Neuronal stem cell (in vitro differentiated cells): ENCODE results near the gene CST1.
"Not testable (repeated sequence)": the region's sequence is repeated elsewhere in the genome, so short reads cannot be mapped to it uniquely, and the experiment has no call there.

Experiments
- DNase-seq: peaks from one replicate; pipeline ENCODE4 v3.0.0-alpha.2; 2013; ENCODE audit warnings: low spot score
- H2AFZ ChIP-seq: one replicate; pipeline ENCODE4 v1.6.1; 2013; ENCODE audit warnings: mild to moderate bottlenecking, low read length, inconsistent platforms
- H2AK5ac ChIP-seq: 2 replicates; pipeline ENCODE4 v1.6.1; 2013; ENCODE audit warnings: low read depth, mild to moderate bottlenecking, inconsistent platforms, low read length, moderate library complexity, mixed read lengths
- H2BK120ac ChIP-seq: 2 replicates; pipeline ENCODE4 v1.6.1; 2013; ENCODE audit warnings: low read depth, mild to moderate bottlenecking, inconsistent platforms, low read length, moderate library complexity, mixed read lengths
- H2BK12ac ChIP-seq: one replicate; pipeline ENCODE4 v1.6.1; 2013; ENCODE audit warnings: low read length, inconsistent platforms
- H2BK15ac ChIP-seq: 2 replicates; pipeline ENCODE4 v1.6.1; 2013; ENCODE audit warnings: mild to moderate bottlenecking, low read length, inconsistent platforms, mixed read lengths
- H2BK5ac ChIP-seq: one replicate; pipeline ENCODE4 v1.6.1; 2013; ENCODE audit warnings: inconsistent platforms, mild to moderate bottlenecking, low read length, moderate library complexity
- H3K14ac ChIP-seq: one replicate; pipeline ENCODE4 v1.6.1; 2013; ENCODE audit warnings: low read length, inconsistent platforms
- H3K18ac ChIP-seq: 2 replicates; pipeline ENCODE4 v1.6.1; 2013; ENCODE audit warnings: low read length, inconsistent platforms
- H3K23ac ChIP-seq: 2 replicates; pipeline ENCODE4 v1.6.1; 2013; ENCODE audit warnings: low read depth, mild to moderate bottlenecking, mixed read lengths, low read length, inconsistent platforms; ENCODE audit not compliant: poor library complexity
- H3K27ac ChIP-seq: replicated peaks from 3 replicates; pipeline ENCODE4 v1.5.1; 2013; ENCODE audit warnings: low read length, inconsistent platforms
- H3K27me3 ChIP-seq, 3 experiments: 2 replicates each; pipeline ENCODE4 v1.6.1; 2013; ENCODE audit warnings: low read length in 3 of 3, mild to moderate bottlenecking in 2 of 3, inconsistent platforms in 1 of 3, low read depth in 1 of 3, mixed read lengths in 1 of 3, moderate library complexity in 1 of 3; ENCODE audit not compliant: control insufficient read depth in 3 of 3, insufficient read depth in 3 of 3
- H3K36me3 ChIP-seq, 2 donors: replicated peaks in 1 of 2; 2 replicates each; pipeline ENCODE4 v1.6.1; 2013; ENCODE audit warnings: low read length in 2 of 2; ENCODE audit not compliant: control insufficient read depth in 2 of 2, insufficient read depth in 2 of 2
- H3K4ac ChIP-seq: 2 replicates; pipeline ENCODE4 v1.6.1; 2013; ENCODE audit warnings: inconsistent platforms, mild to moderate bottlenecking, low read length, moderate library complexity
- H3K4me1 ChIP-seq, 2 donors: 1 replicate in 1 of 2; 2 replicates in 1 of 2; pipeline ENCODE4 v1.6.1; 2013; ENCODE audit warnings: low read length in 2 of 2, low read depth in 1 of 2; ENCODE audit not compliant: control insufficient read depth in 2 of 2, insufficient read depth in 1 of 2
- H3K4me2 ChIP-seq: one replicate; pipeline ENCODE4 v1.6.1; 2013; ENCODE audit warnings: mild to moderate bottlenecking, low read length, inconsistent platforms; ENCODE audit not compliant: insufficient read depth, poor library complexity, severe bottlenecking
- H3K4me3 ChIP-seq, 2 donors: 2 replicates each; pipeline ENCODE4 v1.5.1; 2013; ENCODE audit warnings: low read length in 2 of 2, mild to moderate bottlenecking in 2 of 2, inconsistent platforms in 1 of 2, moderate library complexity in 1 of 2
- H3K79me1 ChIP-seq: one replicate; pipeline ENCODE4 v1.6.1; 2013; ENCODE audit warnings: low read depth, mild to moderate bottlenecking, inconsistent platforms, low read length, moderate library complexity
- H3K9ac ChIP-seq: one replicate; pipeline ENCODE4 v1.6.1; 2013; ENCODE audit warnings: mild to moderate bottlenecking, low read depth, low read length, inconsistent platforms; ENCODE audit not compliant: poor library complexity
- H3K9me3 ChIP-seq, 2 donors: replicated peaks in 1 of 2; 2 replicates each; pipeline versions ENCODE3 to v1.6.1; 2013; ENCODE audit warnings: low read length in 2 of 2, mild to moderate bottlenecking in 2 of 2, inconsistent platforms in 1 of 2, low read depth in 1 of 2, mixed read lengths in 1 of 2, moderate library complexity in 1 of 2; ENCODE audit not compliant: control insufficient read depth in 2 of 2, insufficient read depth in 1 of 2
- H4K8ac ChIP-seq: one replicate; pipeline ENCODE4 v1.6.1; 2013; ENCODE audit warnings: low read depth, mild to moderate bottlenecking, inconsistent platforms, low read length, moderate library complexity
- H4K91ac ChIP-seq: one replicate; pipeline ENCODE4 v1.6.1; 2013; ENCODE audit warnings: low read length, low read depth, mild to moderate bottlenecking, inconsistent platforms; ENCODE audit not compliant: poor library complexity
- WGBS, 2 donors: extraction: QIAGEN DNeasy Blood & Tissue Kit; methylation state at CpG; one replicate each; pipeline ENCODE4 v1.1.7; 2013; ENCODE audit warnings: missing lambda C conversion rate in 2 of 2, mixed read lengths in 1 of 2; ENCODE audit not compliant: insufficient read length in 2 of 2, insufficient replicate concordance in 1 of 2; ENCODE audit errors: extremely low coverage in 2 of 2; 5-methylcytosine and 5-hydroxymethylcytosine counted together

CST1 gene

DNA sequence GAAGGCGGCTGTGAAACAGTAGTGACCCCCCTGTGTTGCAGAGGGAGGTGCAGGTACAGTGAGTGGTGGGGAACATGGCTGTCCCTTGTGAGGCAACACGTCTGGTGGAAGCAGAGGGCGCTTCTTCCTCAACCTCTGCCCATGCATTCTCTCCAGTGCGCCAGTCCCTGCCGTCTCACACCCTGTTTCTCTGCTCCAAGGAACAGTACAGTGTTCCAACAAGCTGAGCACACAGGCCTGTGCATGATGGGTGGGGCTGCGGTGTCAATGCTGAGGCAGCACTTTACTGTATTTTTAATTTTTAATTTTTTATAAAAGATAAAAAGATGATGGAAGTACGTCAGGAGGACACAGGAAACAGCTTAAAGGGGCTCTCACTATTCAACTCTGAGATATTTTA lies 43.3 kb upstream of the CST1 start:
- H2AFZ ChIP-seq, result no peak overlapping the region
- H2BK120ac ChIP-seq, result no peak overlapping the region
- H4K8ac ChIP-seq, result no peak overlapping the region
- H3K18ac ChIP-seq, result peak overlapping the region; percentile 28
- H3K23ac ChIP-seq, result no peak overlapping the region
- H4K91ac ChIP-seq, result no peak overlapping the region
- no peak overlapping the region for H2BK5ac ChIP-seq
- no peaks in the 10 kb centered on the region for H3K36me3 ChIP-seq
- H2BK15ac ChIP-seq, result no peak overlapping the region
- H3K79me1 ChIP-seq, result no peaks in the 10 kb centered on the region
- DNase-seq, result no peak
- H3K4ac ChIP-seq, result no peak overlapping the region
- WGBS, 2 donors, result no CpG with 5 or more reads among the region's 7 CpGs
- no peak overlapping the region for H3K4me3 ChIP-seq
- no peaks in the 10 kb centered on the region for H3K4me1 ChIP-seq
- no peak overlapping the region for H3K14ac ChIP-seq
- H3K27me3 ChIP-seq, result no peaks in the 10 kb centered on the region
- no peak overlapping the region for H2BK12ac ChIP-seq
- no peaks in the 10 kb centered on the region for H3K9me3 ChIP-seq
- no peak overlapping the region for H3K27ac ChIP-seq
- no peak overlapping the region for H3K4me2 ChIP-seq
- H2AK5ac ChIP-seq, result no peak overlapping the region
- H3K9ac ChIP-seq, result no peak overlapping the region

DNA sequence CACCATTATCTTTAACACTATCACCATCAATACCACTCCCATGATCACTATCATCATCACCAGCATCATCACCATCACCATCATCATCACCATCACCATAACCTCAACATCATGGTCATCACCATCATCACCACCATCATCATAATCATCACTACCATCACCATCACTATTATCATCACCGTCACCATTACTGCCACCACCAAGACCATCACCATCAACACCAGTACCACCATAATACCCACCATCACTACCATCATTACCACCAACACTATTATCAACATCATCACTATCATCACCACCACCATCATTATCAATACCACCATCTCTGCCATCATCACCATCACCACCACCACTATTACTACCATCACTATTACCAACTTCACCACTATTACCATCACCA lies 32.7 kb upstream of the CST1 start:
- H4K8ac ChIP-seq, result no peak overlapping the region
- no CpG with 5 or more reads among the region's 1 CpG for WGBS, 2 donors
- H3K27ac ChIP-seq, result no peak overlapping the region
- H3K4me2 ChIP-seq, result no peak overlapping the region
- H3K4me1 ChIP-seq, result no peaks in the 10 kb centered on the region
- H3K4me3 ChIP-seq, result no peak overlapping the region
- H2BK5ac ChIP-seq, result no peak overlapping the region
- H3K27me3 ChIP-seq, result no peaks in the 10 kb centered on the region
- H2AK5ac ChIP-seq, result no peak overlapping the region
- H3K9me3 ChIP-seq, result peaks cover 0 to 1% of the 10 kb centered on the region in 2 donors
- DNase-seq, result no peak
- H3K36me3 ChIP-seq, result no peaks in the 10 kb centered on the region
- H3K4ac ChIP-seq, result no peak overlapping the region
- H3K14ac ChIP-seq, result no peak overlapping the region
- H3K23ac ChIP-seq, result no peak overlapping the region
- no peak overlapping the region for H3K18ac ChIP-seq
- no peak overlapping the region for H2BK120ac ChIP-seq
- H2BK12ac ChIP-seq, result no peak overlapping the region
- no peak overlapping the region for H2BK15ac ChIP-seq
- H3K9ac ChIP-seq, result no peak overlapping the region
- no peaks in the 10 kb centered on the region for H3K79me1 ChIP-seq
- no peak overlapping the region for H4K91ac ChIP-seq
- H2AFZ ChIP-seq, result no peak overlapping the region

DNA sequence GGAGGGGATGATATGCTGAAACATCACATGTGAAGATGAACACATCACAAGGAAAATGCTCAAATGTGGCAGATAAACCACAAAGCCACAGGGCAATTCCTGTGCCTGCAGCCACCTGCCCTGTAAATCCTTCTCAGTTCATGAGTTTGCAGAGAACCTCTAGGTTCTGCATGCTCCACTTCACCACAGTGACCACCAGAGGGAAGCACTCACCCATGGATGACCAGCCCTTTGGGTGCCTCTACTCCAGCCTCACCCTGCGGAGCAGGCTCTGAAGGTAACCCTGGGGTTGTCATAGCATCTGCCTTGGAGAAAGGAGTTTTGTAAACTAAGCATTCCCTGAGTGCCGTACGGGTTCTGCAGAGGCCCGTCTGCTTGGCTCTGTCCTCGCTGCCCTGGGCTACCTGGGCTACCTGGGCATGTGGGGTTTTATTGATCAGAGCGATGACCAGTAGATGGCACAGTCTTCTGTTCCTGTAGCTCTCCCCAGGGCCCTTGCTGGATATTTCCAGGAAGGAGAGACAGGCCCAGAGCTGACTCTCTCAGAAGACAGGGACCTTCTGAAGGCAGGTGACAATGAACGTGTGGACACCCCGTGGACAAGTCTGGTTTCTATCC lies 31.7 kb upstream of the CST1 start:
- Histone ChIP-seq H4K91ac (no peak overlapping the region), H2AFZ (no peak overlapping the region), H3K4me3 (no peak overlapping the region), H3K79me1 (no peaks in the 10 kb centered on the region), H3K9ac (no peak overlapping the region), H4K8ac (no peak overlapping the region), H2AK5ac (no peak overlapping the region), H3K23ac (no peak overlapping the region), H3K4ac (no peak overlapping the region), H3K27ac (no peak overlapping the region), H3K18ac (no peak overlapping the region), H2BK120ac (no peak overlapping the region), H3K4me1 (no peaks in the 10 kb centered on the region), H3K27me3 (no peaks in the 10 kb centered on the region), H3K9me3 (peaks cover 0 to 1% of the 10 kb centered on the region in 2 donors), H2BK15ac (no peak overlapping the region), H3K36me3 (no peaks in the 10 kb centered on the region), H3K14ac (no peak overlapping the region), H2BK5ac (no peak overlapping the region), H3K4me2 (no peak overlapping the region), H2BK12ac (no peak overlapping the region)
- no CpG with 5 or more reads among the region's 8 CpGs for WGBS, 2 donors
- DNase-seq, result no peak

DNA sequence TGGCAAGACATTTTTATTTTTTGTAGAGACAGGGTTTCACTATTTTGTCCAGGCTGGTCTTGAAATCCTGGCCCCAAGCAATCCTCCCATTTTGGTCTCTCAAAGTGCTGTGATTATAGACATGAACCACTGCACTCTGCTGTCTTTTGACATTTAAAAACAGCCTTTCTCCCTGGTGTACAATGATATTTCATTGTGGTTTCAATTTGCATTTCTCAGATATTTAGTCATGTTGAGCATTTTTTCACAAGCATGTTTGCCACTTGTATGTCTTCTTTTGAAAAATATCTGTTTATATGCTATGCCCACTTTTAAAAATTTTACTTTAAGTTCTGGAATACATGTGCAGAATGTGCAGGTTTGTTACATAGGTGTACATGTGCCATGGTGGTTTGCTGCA lies 27.9 kb upstream of the CST1 start:
- not testable (repeated sequence) for H3K4ac ChIP-seq, H3K9ac ChIP-seq, H2AFZ ChIP-seq, H3K36me3 ChIP-seq, H3K14ac ChIP-seq, H2AK5ac ChIP-seq, H4K8ac ChIP-seq, H2BK12ac ChIP-seq, H3K27me3 ChIP-seq, H3K18ac ChIP-seq, H2BK15ac ChIP-seq, H3K4me3 ChIP-seq, H3K27ac ChIP-seq, H3K4me2 ChIP-seq, H3K79me1 ChIP-seq, DNase-seq, H2BK5ac ChIP-seq, H3K9me3 ChIP-seq, H2BK120ac ChIP-seq, H3K4me1 ChIP-seq, H4K91ac ChIP-seq, H3K23ac ChIP-seq
